ENCODE measurements around the gene ADCY9.

ADCY9 gene

DNA sequence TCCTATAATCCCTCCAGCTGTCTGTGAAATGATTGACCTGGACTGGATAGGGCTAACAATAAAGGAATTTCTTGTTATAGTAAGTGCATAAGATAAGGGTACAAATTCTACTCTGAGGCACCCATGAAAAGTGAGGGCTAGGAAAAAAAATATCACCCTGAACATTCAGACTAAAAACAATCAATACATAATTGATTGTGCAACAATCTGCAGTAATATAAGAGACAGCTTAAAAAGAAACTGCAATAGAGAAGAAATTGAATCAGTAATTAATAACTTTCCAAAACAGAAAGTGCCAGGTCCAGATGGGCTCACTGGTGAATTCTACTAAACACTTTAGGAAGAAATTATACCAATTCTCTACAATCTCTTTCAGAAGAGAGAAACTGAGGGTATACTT, 191.5 kb downstream of the ADCY9 start:
- Histone ChIP-seq H3K27ac (ENCODE audit: low read depth, low read length) (no peak overlapping the region), H3K4me1 (ENCODE audit: control insufficient read depth, insufficient read depth, low read length) (no peaks in the 10 kb centered on the region), H3K27me3 (ENCODE audit: control insufficient read depth, insufficient read depth, low read length) (no peaks in the 10 kb centered on the region), H3K4me3 (ENCODE audit: low read depth, low read length) (no peak overlapping the region), H3K36me3 (ENCODE audit: control insufficient read depth, insufficient read depth, low read length) (no peaks in the 10 kb centered on the region), H3K9ac (ENCODE audit: low read length) (no peak overlapping the region), H3K9me3 (ENCODE audit: control insufficient read depth, insufficient read depth, low read depth, low read length) (0 out of 2 replicates have a peak, but pooled peaks cover 5% of the 10 kb centered on the region)

DNA sequence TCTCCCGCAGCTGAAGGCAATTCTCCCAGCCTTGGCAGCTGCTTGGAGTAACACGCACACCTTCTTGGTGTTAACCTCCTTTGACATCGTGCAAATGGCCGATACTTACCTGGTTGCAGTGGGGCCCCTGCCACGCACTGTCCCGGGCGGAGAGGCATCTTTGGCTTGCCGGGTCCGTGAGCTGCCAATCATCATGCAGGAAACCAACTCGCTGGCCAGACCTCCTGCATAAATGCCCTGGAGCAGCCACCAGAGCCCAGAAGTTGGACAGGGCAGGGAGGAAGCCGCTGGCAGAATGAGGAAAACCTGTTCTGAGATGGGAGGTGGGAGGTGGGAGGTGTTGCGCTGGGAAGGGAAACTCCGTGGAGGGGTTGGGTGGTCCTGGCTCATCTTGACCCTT, 194.0 kb downstream of the ADCY9 start:
- Histone ChIP-seq H3K9me3 (ENCODE audit: control insufficient read depth, insufficient read depth, low read depth, low read length) (peaks cover 15% of the 10 kb centered on the region), H3K4me3 (ENCODE audit: low read depth, low read length) (no peak overlapping the region), H3K4me1 (ENCODE audit: control insufficient read depth, insufficient read depth, low read length) (no peaks in the 10 kb centered on the region), H3K36me3 (ENCODE audit: control insufficient read depth, insufficient read depth, low read length) (no peaks in the 10 kb centered on the region), H3K9ac (ENCODE audit: low read length) (no peak overlapping the region), H3K27ac (ENCODE audit: low read depth, low read length) (no peak overlapping the region), H3K27me3 (ENCODE audit: control insufficient read depth, insufficient read depth, low read length) (no peaks in the 10 kb centered on the region)

DNA sequence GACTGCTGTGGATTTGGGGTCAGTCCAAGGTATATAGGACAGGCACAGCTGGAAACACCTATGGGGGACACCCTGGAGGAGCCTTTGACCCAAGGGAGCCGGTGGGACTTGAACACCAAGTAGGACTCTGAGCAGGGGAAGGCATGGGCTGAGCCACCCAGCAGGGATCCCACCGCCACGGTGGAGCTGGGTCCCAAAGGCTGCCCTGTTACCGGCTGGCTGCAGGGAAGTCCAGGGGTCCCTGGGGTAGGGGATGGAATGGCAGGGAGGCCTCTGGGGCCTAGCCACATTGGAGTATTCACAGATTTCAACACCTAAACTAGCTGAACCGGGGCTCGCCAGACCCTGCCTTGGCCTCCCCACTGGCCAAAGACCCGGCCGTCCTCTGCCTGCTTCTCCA, 196.0 kb downstream of the ADCY9 start:
- H3K9ac ChIP-seq (ENCODE audit: low read length) = no peak overlapping the region
- peaks cover 24% of the 10 kb centered on the region for H3K9me3 ChIP-seq (ENCODE audit: control insufficient read depth, insufficient read depth, low read depth, low read length)
- H3K27me3 ChIP-seq (ENCODE audit: control insufficient read depth, insufficient read depth, low read length) = no peaks in the 10 kb centered on the region
- H3K4me1 ChIP-seq (ENCODE audit: control insufficient read depth, insufficient read depth, low read length) = no peaks in the 10 kb centered on the region
- no peaks in the 10 kb centered on the region for H3K36me3 ChIP-seq (ENCODE audit: control insufficient read depth, insufficient read depth, low read length)
- H3K4me3 ChIP-seq (ENCODE audit: low read depth, low read length) = no peak overlapping the region
- H3K27ac ChIP-seq (ENCODE audit: low read depth, low read length) = no peak overlapping the region

DNA sequence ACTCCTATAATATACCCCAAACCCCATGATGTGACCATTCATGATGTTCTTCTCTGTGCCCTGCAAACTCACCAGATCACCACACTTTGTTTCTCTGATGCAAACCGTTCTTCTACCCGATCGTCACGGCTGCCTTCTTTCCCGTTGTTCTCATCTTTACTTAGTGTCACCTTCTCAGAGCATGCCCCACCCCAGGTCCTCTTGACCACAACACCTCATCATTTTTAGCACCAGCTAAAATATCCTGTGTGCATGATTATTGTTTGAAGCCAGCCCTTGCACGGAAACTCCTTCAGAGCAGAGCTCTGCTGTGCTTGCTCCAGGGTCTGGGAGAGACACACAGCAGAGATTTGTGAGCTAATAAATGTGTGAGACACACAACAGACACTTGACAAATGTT, 196.8 kb downstream of the ADCY9 start:
- Histone ChIP-seq H3K27ac (ENCODE audit: low read depth, low read length) (no peak overlapping the region), H3K27me3 (ENCODE audit: control insufficient read depth, insufficient read depth, low read length) (no peaks in the 10 kb centered on the region), H3K9me3 (ENCODE audit: control insufficient read depth, insufficient read depth, low read depth, low read length) (peaks cover 24% of the 10 kb centered on the region), H3K4me3 (ENCODE audit: low read depth, low read length) (no peak overlapping the region), H3K4me1 (ENCODE audit: control insufficient read depth, insufficient read depth, low read length) (no peaks in the 10 kb centered on the region), H3K36me3 (ENCODE audit: control insufficient read depth, insufficient read depth, low read length) (no peaks in the 10 kb centered on the region), H3K9ac (ENCODE audit: low read length) (no peak overlapping the region)

DNA sequence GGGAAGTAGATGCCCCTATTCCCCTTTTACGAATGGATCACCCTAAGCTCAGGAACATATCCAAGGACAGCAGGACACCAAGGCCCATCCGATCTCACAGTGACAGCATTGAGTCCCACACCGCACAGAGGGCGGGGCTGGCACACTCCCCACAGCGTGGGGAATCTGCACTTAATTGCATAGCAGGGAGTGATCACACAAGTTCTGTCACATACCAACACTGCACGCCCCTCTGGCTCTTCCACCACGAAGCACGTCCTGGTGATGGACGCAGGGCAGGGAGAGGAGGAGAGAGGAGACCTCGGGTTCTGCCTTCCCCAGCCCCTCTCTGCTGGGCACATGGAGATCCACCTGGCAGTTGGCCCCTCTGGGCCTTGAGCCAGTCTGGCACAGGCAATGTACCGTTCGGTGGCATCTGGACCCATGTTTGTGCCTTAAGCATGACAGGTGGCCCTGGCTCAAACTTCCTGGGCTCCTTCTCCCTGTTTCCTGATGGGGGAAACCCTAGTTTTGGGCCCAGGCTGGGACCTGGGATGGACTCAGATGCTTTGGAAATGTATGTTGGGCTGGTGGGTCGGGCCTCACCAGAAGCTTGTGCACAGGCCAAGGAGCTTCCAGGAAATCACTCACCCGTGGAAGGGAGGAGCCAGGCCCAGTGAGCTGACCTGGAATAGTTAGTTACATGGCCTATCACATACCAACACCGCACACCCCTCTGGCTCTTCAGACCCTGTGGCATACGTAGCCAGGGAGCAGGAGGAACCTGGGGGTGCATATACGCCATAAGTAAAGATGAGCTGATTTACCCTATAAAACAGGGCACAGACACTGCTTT, 200.6 kb downstream of the ADCY9 start:
- H3K9ac ChIP-seq (ENCODE audit: low read length) = no peak overlapping the region
- no peak overlapping the region for H3K4me3 ChIP-seq (ENCODE audit: low read depth, low read length)
- no peaks in the 10 kb centered on the region for H3K36me3 ChIP-seq (ENCODE audit: control insufficient read depth, insufficient read depth, low read length)
- peaks cover 24% of the 10 kb centered on the region for H3K9me3 ChIP-seq (ENCODE audit: control insufficient read depth, insufficient read depth, low read depth, low read length)
- no peaks in the 10 kb centered on the region for H3K4me1 ChIP-seq (ENCODE audit: control insufficient read depth, insufficient read depth, low read length)
- H3K27ac ChIP-seq (ENCODE audit: low read depth, low read length) = no peak overlapping the region
- no peaks in the 10 kb centered on the region for H3K27me3 ChIP-seq (ENCODE audit: control insufficient read depth, insufficient read depth, low read length)

DNA sequence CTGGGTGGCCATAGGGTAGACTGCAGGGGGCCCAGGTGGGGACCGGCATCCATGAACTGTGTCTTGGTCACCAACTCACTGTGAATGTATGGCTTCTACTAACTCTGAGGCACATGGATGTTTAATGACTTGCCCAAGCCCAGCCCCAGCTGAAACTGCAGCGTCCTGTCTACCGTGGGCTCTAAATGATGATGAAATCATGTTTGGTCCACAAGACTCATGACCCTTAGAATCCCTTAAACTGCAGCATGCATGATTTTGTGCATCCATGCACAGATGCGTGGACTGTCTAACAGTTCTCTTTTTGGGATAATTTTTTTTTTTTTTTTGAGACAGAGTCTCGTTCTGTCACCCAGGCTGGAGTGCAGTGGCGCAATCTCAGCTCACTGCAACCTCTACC, 203.3 kb downstream of the ADCY9 start:
- Histone ChIP-seq H3K4me3 (ENCODE audit: low read depth, low read length) (no peak overlapping the region), H3K9ac (ENCODE audit: low read length) (no peak overlapping the region), H3K36me3 (ENCODE audit: control insufficient read depth, insufficient read depth, low read length) (no peaks in the 10 kb centered on the region), H3K27ac (ENCODE audit: low read depth, low read length) (no peak overlapping the region), H3K4me1 (ENCODE audit: control insufficient read depth, insufficient read depth, low read length) (0 out of 2 replicates have a peak, but pooled peaks cover 9% of the 10 kb centered on the region), H3K9me3 (ENCODE audit: control insufficient read depth, insufficient read depth, low read depth, low read length) (peaks cover 11% of the 10 kb centered on the region), H3K27me3 (ENCODE audit: control insufficient read depth, insufficient read depth, low read length) (no peaks in the 10 kb centered on the region)
